ENCODE results near the gene WNK2. TPM values are rescaled to one million over a fixed set of nuclear protein-coding genes. Genes with fewer than 3 reads are reported as not detected.

Gene WNK2
- total and polyA plus RNA-seq, 2 donors (not counting 3 experiments of a cell fraction or from before 2014, with no cell fraction given) = not detected

DNA sequence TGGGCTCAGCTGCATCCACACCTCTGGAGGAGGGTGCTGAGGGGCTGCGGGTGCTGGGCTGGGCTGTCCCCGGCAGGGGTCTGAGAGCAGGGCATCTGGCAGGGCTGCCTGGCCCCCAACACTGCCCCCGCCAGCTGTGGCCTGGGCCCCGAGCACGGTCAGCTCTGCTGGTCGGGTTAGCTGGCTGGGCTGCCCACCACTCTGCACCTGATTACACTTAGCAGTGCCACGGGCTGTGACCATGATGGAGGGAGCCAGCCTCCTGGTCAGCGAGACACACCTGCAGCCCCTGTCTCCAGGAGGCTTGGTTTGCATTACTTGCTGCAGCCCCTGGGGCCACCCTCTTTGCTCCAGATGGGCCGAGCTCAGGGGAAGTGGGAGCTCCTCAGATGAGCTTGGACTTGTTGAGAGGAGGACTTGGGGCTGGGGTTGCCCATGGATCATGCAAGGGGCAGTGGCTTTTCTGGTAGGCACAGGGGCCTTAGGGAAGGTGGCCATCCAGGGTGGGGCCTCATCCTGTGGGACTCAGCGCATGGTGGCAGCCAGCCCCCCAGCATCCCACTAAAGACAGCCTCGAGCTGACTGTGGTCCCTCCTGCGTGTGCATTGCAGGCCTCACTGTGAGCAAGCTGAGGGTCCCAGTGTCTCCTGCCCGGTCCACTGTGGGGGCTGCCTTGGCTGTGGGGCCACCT is 135.5 kb downstream of the WNK2 start:
- Histone ChIP-seq H3K9ac (replicated peaks; ENCODE audit: extremely low read depth, insufficient read depth, low read length) (no peak overlapping the region), H3K79me2 (ENCODE audit: control insufficient read depth, insufficient read depth, low read length) (no peaks in the 10 kb centered on the region), H2AFZ (ENCODE audit: low read depth, low read length) (no peak overlapping the region), H3K4me3 (replicated peaks in 1 of 3; ENCODE audit: insufficient read depth in 1 of 3, low read depth in 1 of 3, low read length in 3 of 3) (no peak overlapping the region), H3K4me1 (ENCODE audit: control insufficient read depth, extremely low read depth, insufficient read depth, low read length) (no peaks in the 10 kb centered on the region), H3K9me3 (replicated peaks; ENCODE audit: control insufficient read depth, insufficient read depth, low read length) (no peaks in the 10 kb centered on the region), H3K4me2 (ENCODE audit: insufficient read depth, low read length) (no peak overlapping the region), H3K36me3 (ENCODE audit: control insufficient read depth in 2 of 2, extremely low read depth in 1 of 2, insufficient read depth in 2 of 2, low read length in 2 of 2) (no peaks in the 10 kb centered on the region), H3K27me3 (ENCODE audit: control insufficient read depth in 2 of 2, insufficient read depth in 2 of 2, low read length in 2 of 2) (peaks cover 0 to 3% of the 10 kb centered on the region in 2 experiments), H3K27ac (ENCODE audit: insufficient read depth, low read depth, low read length) (no peak overlapping the region), H3K9me1 (replicated peaks; ENCODE audit: control insufficient read depth, extremely low read depth, insufficient read depth, low read length) (no peaks in the 10 kb centered on the region), H4K20me1 (replicated peaks; ENCODE audit: control insufficient read depth, extremely low read depth, insufficient read depth, low read length) (no peaks in the 10 kb centered on the region)
- TF ChIP-seq, protein P1, sequence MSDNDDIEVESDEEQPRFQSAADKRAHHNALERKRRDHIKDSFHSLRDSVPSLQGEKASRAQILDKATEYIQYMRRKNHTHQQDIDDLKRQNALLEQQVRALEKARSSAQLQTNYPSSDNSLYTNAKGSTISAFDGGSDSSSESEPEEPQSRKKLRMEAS (IDR thresholded peaks at IDR 0.05; ENCODE audit: insufficient read depth, insufficient read length) = no peak
- TF ChIP-seq JUN (IDR thresholded peaks at IDR 0.05; ENCODE audit: borderline replicate concordance, insufficient read depth, insufficient read length, low read depth) (no peak), FOS (IDR thresholded peaks at IDR 0.05; ENCODE audit: borderline replicate concordance, insufficient read depth, low read length) (no peak), EZH2 (IDR thresholded peaks at IDR 0.05; ENCODE audit: borderline replicate concordance, low read depth, low read length, severe bottlenecking) (no peak), POLR2AphosphoS5 (IDR thresholded peaks at IDR 0.05; ENCODE audit: insufficient read depth, low read depth, low read length) (no peak), POLR2A (IDR thresholded peaks at IDR 0.05; ENCODE audit: low read depth, low read length) (no peak), GATA2 (IDR thresholded peaks at IDR 0.05; ENCODE audit: insufficient read depth, insufficient read length, low read depth, low read length) (no peak), MYC (IDR thresholded peaks at IDR 0.05; ENCODE audit: low read depth, low read length) (no peak)
- TF ChIP-seq, protein P2, sequence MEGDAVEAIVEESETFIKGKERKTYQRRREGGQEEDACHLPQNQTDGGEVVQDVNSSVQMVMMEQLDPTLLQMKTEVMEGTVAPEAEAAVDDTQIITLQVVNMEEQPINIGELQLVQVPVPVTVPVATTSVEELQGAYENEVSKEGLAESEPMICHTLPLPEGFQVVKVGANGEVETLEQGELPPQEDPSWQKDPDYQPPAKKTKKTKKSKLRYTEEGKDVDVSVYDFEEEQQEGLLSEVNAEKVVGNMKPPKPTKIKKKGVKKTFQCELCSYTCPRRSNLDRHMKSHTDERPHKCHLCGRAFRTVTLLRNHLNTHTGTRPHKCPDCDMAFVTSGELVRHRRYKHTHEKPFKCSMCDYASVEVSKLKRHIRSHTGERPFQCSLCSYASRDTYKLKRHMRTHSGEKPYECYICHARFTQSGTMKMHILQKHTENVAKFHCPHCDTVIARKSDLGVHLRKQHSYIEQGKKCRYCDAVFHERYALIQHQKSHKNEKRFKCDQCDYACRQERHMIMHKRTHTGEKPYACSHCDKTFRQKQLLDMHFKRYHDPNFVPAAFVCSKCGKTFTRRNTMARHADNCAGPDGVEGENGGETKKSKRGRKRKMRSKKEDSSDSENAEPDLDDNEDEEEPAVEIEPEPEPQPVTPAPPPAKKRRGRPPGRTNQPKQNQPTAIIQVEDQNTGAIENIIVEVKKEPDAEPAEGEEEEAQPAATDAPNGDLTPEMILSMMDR (IDR thresholded peaks at IDR 0.05; ENCODE audit: extremely low read depth in 1 of 2, insufficient read depth in 1 of 2, low read depth in 1 of 2, low read length in 2 of 2) = no peak
- BruUV-seq (replicated peaks) = no TSS peak
- DNase-seq (ENCODE audit: low read depth, low spot score) = no peak
- FAIRE-seq = no peak
- intact Hi-C loops (cut with micrococcal nuclease) (loop anchor here (10.0 kb wide), 1 partner anchor 245 kb away; no protein-coding TSS in a partner anchor), dilution Hi-C loops (cut with MboI; ENCODE audit: extremely low pct_ligation_motif_present, low sequenced_read_pairs) (no loop called here)
- POLR2A ChIA-PET = no interaction called here
- CTCF ChIA-PET = interaction anchor here (0.9 to 1.5 kb wide), 4 partner anchors 15 to 247 kb away, joined by 3 to 5 read pairs (median 4); no protein-coding TSS in a partner anchor

Data from endothelial cell of umbilical vein (primary cell).